Osteoblast (primary cell): Measurements from ENCODE around the gene CDH24. TPM values are rescaled to one million over a fixed set of nuclear protein-coding genes. Genes with fewer than 3 reads are reported as not detected.

ENCODE experiments used
- DNase-seq: peaks from one replicate; pipeline ENCODE4 v3.0.0; 2011; ENCODE audit warnings: low spot score, mixed read lengths; ENCODE audit not compliant: insufficient read length; ENCODE audit errors: missing footprints
- H2AFZ ChIP-seq: 2 replicates; pipeline ENCODE4 v1.6.0; 2011; ENCODE audit warnings: mild to moderate bottlenecking, low read length
- H3K27ac ChIP-seq: 2 replicates; pipeline ENCODE4 v1.5.1; 2011; ENCODE audit warnings: mild to moderate bottlenecking, low read depth, low read length, moderate library complexity
- H3K27me3 ChIP-seq: 2 replicates; pipeline ENCODE4 v1.6.0; 2012; ENCODE audit warnings: mild to moderate bottlenecking, control low read depth, inconsistent platforms, low read length, moderate library complexity; ENCODE audit not compliant: insufficient read depth
- H3K36me3 ChIP-seq: 2 replicates; pipeline ENCODE4 v1.5.1; 2011; ENCODE audit warnings: mild to moderate bottlenecking, low read length, control low read depth, moderate library complexity; ENCODE audit not compliant: insufficient read depth
- H3K4me1 ChIP-seq: 2 replicates; pipeline ENCODE4 v1.5.1; 2011; ENCODE audit warnings: mild to moderate bottlenecking, low read length, control low read depth, moderate library complexity; ENCODE audit not compliant: insufficient read depth
- H3K4me2 ChIP-seq: 2 replicates; pipeline ENCODE4 v1.6.0; 2011; ENCODE audit warnings: mild to moderate bottlenecking, low read length; ENCODE audit not compliant: insufficient read depth
- H3K4me3 ChIP-seq: fragments of 200-600 bp; sonication (generic); 3 replicates; pipeline ENCODE4 v1.5.1; 2012; ENCODE audit warnings: mild to moderate bottlenecking, low read length, inconsistent platforms; ENCODE audit not compliant: insufficient read depth
- H3K79me2 ChIP-seq: 2 replicates; pipeline ENCODE4 v1.6.0; 2012; ENCODE audit warnings: mild to moderate bottlenecking, low read length, control low read depth, inconsistent platforms; ENCODE audit not compliant: insufficient read depth
- H3K9me3 ChIP-seq: 2 replicates; pipeline ENCODE4 v1.5.1; 2011; ENCODE audit warnings: low read depth, low read length, control low read depth
- H4K20me1 ChIP-seq: 2 replicates; pipeline ENCODE4 v1.6.0; 2012; ENCODE audit warnings: mild to moderate bottlenecking, low read length, control low read depth; ENCODE audit not compliant: insufficient read depth
- CTCF ChIP-seq: IDR thresholded peaks from 2 replicates; pipeline ENCODE4 v1.5.1; 2011; ENCODE audit warnings: mild to moderate bottlenecking, low read depth, low read length, moderate library complexity; ENCODE audit errors: extremely low read depth
- total RNA-seq: library from RNA; depleted of rRNA; stranded (reverse); fragments of >200 nt; gene quantifications from 2 replicates; pipeline ENCODE4 v1.2.3, GENCODE V29; 2012

Gene CDH24
- total RNA-seq, 1 donor: 3.3 TPM

DNA sequence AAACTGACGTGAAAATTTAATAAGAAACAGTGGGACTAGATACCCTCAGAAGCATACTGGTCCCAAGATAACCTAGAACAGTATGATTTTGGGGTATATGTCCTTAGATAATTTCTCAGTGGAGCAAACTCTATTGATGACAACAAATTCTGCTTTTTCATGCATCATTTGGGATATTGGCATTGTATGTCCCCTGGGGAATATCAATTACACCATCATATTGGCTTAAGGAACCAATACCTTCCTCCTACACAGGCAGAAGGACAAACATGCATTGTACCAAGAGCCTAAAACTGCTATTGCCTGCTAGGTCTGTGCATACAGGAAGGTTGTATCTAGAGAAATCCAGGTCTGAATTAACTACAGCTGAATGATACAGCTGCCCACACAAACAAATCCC, 17.6 kb upstream of the CDH24 start:
- Histone ChIP-seq H3K4me2 (no peak overlapping the region), H3K27me3 (no peaks in the 10 kb centered on the region), H4K20me1 (peaks cover 9% of the 10 kb centered on the region), H3K27ac (no peak overlapping the region), H3K36me3 (peaks cover 64% of the 10 kb centered on the region), H2AFZ (no peak overlapping the region), H3K4me1 (peaks cover 53% of the 10 kb centered on the region), H3K4me3 (no peak overlapping the region), H3K79me2 (peaks cover 56% of the 10 kb centered on the region), H3K9me3 (no peaks in the 10 kb centered on the region)
- TF ChIP-seq CTCF: no peak
- DNase-seq: no peak

- no peaks in the 10 kb centered on the region for H3K27me3 ChIP-seq
- H3K79me2 ChIP-seq: peaks cover 83% of the 10 kb centered on the region
- no peak for TF ChIP-seq CTCF
- peaks cover 39% of the 10 kb centered on the region for H3K4me1 ChIP-seq
- peak overlapping the region; percentile 86 for H3K4me3 ChIP-seq
- H3K4me2 ChIP-seq: peak overlapping the region; percentile 98
- peaks cover 72% of the 10 kb centered on the region for H3K36me3 ChIP-seq
- peak overlapping the region; percentile 78 for H3K27ac ChIP-seq
- no peak overlapping the region for H2AFZ ChIP-seq
- DNase-seq: peak; percentile 22
- H3K9me3 ChIP-seq: no peaks in the 10 kb centered on the region
- H4K20me1 ChIP-seq: peaks cover 31% of the 10 kb centered on the region
Measured at GRCh38 chr14:23071921-23072539, 14.7 kb upstream of the CDH24 start.

DNA sequence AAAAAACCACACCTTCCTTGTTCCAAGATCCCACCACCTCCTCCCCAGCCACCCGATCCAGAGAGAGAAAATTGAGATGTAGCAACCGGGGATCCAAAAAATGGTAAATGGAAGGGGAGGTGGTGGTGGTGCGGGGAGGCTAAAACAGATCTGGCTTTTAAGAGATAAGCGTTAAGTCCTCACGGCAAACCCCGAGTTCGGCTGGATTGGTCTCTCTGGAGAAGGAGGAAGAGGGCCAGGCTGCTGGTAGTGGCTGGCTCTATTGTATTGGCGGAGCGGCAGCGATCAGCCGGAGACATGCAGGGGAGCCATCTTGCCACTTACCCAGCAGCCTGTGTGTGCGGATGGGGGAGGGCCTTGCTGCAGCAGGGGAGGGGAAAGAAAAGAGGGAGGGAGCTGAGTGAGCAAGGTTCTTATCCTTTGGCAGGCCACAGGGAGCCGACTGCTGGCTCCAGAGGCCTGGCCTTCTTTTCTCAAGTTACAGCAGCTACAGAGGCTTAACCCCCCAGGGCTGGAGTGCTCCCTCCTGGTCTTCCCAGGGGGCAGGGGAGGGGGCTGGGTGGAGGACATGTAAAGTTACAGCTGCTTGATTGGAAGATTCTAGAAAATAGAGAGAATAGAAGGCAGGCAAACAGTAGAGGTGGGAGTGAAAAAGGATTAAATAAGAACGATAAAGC, 14.1 kb upstream of the CDH24 start:
- peak overlapping the region; percentile 98 for H3K4me2 ChIP-seq
- peaks cover 84% of the 10 kb centered on the region for H3K79me2 ChIP-seq
- TF ChIP-seq CTCF: no peak

More for the DNA sequence above, 14.1 kb upstream of the CDH24 start:
- DNase-seq: peak; percentile 96
- Histone ChIP-seq H3K4me3 (peak overlapping the region; percentile 86), H3K36me3 (peaks cover 73% of the 10 kb centered on the region), H3K27me3 (no peaks in the 10 kb centered on the region), H3K27ac (peak overlapping the region; percentile 78), H2AFZ (peak overlapping the region; percentile 75), H3K9me3 (no peaks in the 10 kb centered on the region), H3K4me1 (peaks cover 35% of the 10 kb centered on the region), H4K20me1 (peaks cover 34% of the 10 kb centered on the region)
